T-helper 1 cell treated with Interleukin-12 subunit alpha and Interleukin-12 subunit beta and Interleukin-4 antibody, amounts not matched to agents 30 ng/mL and 1 ng/mL, for 36 hours (primary cell): ENCODE measurements around the gene PADI4. TPM values are rescaled to one million over a fixed set of nuclear protein-coding genes. Genes with fewer than 3 reads are reported as not detected.
"Not testable (repeated sequence)": the region's sequence is repeated elsewhere in the genome, so short reads cannot be mapped to it uniquely, and the experiment has no call there.

Source experiments
- intact Hi-C: fragments of 100-400 bp; cut with micrococcal nuclease; formaldehyde crosslinking; loops from one replicate; pipeline ENCODE4 v1.15.1; 2024
- total RNA-seq: library from RNA; stranded (reverse); gene quantifications from 2 replicates; pipeline ENCODE4 v1.2.3, GENCODE V29; 2022

The PADI4 gene
- total RNA-seq, 1 donor from 2014 or later = 0.17 TPM

DNA sequence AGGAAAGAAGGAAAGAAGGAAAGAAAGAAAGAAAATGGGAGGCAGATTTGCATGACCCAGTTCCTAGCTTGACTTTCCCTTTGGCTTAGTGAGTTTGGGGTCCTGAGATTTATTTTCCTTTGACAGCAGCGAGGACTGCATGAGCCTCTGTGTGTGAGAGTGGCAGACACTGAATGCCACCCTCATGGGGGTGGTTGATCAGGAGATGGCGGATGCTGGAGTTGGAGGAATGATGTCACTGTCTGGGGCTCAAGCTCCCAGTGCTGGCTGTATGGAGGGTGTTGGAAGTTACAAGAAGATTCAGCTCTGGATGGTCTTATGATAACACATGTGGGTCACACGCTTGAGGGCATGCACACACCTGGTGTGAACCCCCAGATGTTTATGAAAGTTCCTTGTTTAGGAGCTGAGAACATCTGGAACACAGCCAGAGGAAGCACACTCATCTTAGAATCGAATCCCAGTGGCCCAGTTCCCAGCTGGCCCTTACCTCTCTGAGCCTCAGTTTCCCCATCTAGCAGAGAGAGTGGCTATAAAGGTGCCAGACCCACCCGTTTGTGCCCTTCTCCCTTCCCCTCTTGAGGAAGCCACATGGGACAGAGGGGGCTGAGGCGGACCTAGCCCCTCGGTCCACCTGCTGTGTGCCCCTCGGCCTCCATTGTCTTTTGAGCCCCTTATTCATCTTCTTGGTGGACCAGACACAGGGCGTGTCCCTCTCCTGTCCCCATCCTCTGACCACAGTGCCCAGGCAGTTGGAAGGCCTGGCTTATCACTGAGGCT is 5.7 kb downstream of the PADI4 start:
- intact Hi-C loops = no loop called here

DNA sequence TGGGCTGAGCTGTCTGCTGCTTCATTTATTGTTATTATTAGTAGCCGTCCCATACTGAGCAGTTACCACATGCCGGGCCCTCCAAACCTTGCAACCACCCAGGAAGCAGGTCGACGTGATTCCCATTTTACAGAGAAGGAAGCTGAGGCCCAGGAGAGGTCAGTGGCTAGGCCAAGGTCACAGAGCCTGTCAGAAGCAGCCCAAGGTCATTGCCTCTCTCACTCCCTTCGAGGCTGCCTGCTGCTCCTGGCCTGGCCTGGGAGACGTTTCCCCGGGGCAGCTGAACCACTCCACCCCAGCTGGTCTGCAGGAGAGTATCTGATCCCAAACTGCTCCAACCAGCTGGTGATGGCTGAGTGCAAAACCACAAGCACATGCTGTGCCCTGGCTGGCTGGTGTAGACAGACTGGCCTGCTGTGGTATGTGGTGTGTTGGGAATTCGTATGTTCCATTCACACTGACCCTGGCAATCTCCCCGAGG is 6.5 kb downstream of the PADI4 start:
- intact Hi-C loops = no loop called here

DNA sequence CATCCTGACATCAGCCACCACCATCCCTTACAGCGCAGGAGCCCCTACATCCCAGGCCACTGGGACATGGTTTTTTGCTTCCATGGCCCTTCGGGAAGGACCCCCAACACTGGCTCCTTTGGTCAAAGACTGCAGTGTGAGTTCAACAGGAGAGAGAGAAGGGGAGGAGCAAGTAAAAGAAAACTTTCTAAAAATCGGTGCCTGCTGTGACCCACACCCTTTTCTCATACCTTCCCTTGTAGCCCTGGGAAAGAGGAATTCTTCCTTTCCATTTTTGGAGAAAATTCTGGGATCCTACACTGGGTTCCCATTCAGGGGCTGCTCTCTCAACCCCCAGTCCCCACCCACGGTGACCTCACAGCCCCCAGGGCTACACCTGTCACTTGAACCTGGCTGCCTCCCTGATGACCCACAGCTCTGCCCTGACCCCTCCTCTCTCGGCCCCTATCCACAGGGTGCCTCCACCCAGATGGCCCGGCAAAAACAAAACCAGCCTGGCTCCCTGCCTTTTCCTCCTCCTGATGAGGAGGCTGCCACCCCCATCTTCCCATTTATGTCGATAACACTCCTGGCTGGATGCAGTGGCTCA is 7.6 kb downstream of the PADI4 start:
- intact Hi-C loops = no loop called here

DNA sequence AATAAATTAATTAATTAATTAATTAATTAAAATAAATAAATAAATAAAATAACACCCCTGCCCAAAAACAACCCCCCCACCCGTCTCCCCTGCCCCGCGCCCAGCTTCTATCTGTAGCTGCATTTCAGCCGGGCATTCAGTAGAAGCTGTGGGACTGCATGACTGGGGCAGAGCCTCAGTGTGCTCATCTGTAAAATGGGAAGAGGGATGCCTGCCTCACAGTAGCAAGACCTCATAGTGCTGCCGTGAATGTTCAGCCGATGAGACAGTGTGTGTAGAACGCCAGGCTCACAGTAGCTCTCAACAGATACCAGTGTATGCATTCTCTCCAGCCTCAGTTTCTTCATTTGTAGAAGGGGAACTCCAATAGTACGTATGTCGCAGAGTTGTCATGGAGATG is 8.7 kb downstream of the PADI4 start:
- intact Hi-C loops = no loop called here

DNA sequence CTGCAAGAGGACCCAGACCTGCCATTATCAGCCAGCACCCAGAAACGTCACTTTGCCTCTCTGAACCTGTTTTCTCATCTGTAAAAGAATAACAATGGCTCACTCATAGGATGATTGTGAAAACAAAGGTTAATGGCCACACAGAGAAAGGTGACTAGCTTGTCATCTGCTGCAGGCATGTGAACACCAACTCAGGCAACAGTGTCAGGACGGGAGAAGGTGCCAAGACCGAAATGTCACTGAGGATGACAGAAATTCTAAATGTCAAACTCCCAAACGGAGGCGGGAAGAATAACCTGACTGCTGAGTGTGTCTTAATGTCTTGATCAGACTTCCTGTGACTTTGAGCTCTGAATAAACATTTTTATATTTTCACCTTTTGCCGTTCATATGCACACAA is 10.3 kb downstream of the PADI4 start:
- intact Hi-C loops = no loop called here

DNA sequence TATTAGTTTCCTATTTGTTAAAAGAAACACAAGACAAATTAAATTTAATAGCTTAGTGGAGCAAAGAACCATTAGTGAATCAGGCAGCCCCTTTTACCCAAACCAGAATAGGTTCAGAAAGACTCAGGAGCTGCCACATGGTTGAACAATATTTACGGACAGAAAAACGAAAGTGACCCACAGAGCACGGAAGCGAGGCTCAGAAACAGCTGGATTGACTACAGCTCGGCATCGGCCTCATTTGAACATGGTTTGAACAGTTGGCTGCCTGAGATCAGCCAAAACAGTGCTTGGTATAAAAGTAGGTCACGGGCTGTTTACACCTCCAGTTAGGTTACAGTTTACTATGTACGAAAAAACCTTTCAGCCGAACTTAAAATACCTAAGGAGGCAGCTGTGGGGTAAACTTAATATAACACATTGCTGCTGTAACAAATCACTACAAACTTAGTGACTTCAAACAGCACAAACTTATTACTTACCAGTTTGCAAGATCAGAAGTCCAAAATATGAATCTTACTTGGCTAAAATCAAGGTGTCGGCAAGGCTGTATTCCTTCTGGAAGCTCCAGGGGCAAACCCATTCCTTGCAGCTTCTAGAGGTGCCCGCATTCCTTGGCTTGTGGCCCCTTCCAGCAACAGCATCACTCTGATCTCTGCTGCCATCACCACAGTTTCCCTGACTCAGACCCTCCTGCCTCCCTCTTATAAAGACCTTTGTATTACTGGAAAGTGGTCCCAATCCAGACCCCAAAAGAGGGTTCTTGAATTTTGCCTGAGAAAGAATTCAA is 11.8 kb downstream of the PADI4 start:
- intact Hi-C loops = no loop called here

DNA sequence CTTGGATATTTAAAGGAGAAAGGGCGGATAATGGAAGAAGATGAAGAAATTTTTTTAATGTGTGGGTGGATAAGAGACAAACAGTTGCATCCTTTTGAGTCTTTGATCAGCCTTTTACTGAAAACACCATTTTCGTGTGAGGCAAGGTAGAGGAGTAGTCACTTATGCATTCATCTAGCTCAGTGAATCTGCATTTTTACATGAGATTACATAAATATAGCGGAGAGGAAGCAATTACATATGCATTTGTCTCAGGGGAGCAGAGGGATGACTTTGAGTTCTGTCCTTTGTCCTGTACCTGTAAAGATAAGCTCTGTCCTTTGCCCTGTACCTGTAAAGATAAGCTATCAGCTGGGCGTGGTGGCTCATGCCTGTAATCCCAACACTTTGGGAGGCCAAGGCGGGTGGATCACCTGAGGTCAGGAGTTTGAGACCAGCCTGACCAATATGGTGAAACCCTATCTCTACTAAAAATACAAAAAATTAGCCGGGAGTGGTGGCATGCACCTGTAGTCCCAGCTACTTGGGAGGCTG is 13.9 kb downstream of the PADI4 start:
- intact Hi-C loops = not testable (repeated sequence)

DNA sequence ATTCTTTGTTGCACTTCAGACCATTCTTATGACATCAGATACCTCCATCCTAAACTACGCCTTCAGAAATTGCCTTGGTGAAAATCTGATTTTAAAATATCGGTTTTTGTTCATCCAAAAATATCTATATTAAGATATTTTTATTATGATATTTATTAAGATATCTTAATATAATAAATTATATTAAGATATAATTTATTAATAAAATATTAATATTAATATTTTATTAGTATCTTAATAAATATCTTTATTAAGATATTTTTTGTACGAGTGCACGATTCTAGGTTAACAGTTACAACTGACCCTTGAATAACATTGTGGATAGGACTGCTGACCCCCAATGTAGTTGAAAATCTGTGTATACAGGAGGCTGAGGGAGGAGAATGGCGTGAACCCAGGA is 20.9 kb downstream of the PADI4 start:
- intact Hi-C loops = no loop called here

DNA sequence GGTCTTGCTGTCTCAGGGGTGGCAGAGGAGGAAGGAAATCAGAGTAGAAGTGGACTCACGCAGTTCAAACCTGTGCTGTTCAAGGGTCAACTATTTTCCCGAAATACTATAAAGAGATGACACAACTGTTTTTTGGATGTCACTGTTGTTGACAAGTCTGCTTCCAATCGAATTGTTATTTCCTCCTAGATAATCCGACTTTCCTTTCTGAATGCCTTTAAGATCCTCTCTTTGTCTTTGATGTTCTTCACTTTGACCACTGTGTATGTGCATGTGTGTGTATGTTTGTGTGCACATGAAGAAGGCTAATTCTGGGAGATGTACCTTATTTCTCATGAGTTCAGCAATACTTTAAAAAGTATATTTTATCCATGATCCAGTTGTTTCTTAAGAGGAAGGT is 21.6 kb downstream of the PADI4 start:
- intact Hi-C loops = no loop called here

DNA sequence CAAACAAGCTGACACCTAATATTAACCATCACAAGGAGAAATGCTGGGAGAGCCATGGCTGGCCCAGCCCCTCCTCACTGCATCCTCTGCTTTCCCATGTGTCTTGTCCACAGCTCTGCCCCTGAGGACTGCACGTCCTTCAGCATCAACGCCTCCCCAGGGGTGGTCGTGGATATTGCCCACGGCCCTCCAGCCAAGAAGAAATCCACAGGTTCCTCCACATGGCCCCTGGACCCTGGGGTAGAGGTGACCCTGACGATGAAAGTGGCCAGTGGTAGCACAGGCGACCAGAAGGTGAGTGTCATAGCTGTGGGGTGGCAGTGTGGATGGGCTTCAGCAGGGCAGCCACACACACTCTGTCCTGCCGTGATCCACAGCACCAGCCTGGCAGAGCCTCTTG is 22.9 kb downstream of the PADI4 start:
- intact Hi-C loops = no loop called here

DNA sequence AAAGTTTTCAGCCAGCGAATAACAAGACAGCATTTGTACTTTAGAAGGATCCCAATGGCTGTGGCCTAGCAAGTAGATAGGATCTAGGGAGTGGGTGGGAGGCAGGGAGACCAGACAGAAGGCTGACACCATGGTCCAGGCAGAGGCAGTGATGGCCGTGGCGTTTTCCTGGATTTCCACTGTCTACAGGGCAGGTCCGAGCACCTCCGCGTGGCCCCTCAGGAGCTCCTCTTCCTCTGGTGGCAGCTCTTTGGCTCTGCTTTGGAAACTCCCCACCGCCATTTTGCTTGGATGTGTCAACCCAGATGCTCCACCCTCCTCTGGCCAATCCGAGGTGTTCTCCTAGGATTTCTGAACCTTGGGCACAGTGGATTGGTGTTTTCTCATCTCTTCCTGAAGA is 25.1 kb downstream of the PADI4 start:
- intact Hi-C loops = no loop called here

DNA sequence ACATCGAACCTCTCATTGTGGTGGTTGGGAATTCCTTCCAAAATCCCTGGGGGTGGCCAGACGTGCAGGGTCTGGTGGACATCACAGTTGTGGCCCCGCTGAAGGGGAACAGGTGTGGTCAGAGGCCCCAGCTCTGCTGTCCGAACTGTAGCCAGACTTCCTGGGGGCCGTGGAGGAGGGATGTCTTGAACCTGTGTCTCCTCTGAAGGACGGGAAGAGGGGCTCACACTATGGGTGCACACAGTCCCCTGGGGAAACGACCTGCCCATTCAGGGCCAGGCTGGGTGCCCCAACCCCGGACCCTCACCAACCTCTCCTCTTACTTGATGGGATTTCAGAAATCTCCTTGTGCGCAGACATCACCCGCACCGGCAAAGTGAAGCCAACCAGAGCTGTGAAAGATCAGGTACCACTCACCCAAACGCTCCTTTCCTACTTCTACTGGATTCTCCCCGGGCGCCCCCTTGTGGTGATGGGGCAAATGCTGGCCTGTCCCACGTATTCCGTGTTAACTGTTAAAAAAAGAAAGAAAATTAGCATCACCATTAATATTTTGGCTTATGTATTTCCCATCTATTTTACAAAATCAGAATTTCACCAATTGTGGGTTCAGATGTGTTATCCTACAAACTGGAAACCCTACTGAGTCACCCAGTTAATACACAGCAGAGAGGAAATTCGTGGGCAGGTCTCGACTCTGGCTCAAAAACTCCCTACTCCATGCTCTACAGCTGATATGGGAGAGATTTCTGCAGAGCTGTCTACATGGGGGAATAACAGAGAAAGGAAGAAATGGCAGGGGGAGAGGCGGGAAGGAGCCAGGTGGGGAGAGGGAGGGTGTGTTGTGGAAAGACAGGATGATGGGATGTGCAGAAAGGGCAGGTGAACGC is 28.1 kb downstream of the PADI4 start:
- intact Hi-C loops = loop anchor here (1.0 kb wide), 1 partner anchor 211 kb away; no protein-coding TSS in a partner anchor

DNA sequence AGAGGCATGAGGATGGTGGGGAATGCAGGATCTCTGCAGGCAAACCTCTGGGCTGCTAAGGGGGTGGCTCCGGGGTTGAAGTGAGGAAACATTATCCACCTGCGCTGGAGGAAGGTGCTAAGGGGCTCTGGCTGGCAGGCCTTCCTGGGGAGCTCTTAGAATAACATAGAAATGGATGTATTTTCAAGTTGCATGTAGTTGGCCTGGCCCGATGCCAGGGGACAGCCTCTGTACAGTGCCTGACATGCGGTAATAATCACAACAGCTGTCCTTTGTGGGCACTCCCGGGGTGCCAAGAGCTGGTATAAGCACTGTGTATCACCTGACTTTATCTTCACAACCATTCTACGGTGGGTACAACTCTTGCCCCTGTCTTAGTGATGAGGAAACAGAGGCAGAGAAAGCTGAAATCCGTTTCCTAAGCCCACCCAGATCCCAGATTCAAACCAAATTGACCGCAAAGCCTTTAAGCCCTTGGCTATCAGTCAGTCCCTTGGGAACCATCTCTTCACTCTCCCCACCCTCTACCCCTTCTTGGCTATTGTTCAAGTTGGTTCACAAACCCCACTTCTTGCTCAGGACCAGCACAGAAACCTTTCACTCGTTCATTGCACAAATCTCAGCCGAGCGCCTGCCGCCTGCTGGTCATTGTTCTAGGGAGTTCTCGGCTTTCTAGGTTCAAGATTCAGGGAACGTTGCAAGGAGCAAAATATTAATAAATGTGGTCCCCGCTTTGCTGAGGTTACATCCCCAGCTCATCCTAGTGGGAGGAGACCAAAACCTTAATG is 30.9 kb downstream of the PADI4 start:
- intact Hi-C loops = no loop called here

DNA sequence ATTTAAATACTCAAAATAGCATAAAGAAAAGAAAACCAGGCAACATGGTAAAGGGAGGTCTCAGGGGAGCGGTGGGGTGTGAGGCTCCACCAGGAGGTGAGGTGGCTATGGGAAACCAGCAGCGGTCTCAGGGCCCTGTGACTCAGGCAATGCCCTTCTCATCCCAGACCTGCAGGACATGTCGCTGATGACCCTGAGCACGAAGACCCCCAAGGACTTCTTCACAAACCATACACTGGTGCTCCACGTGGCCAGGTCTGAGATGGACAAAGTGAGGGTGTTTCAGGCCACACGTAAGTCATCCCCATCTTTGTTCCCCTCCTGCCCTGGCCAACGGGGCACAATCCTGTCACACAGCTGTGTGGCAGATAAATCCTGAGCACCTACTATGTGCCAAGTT is 31.5 kb downstream of the PADI4 start:
- intact Hi-C loops = no loop called here

DNA sequence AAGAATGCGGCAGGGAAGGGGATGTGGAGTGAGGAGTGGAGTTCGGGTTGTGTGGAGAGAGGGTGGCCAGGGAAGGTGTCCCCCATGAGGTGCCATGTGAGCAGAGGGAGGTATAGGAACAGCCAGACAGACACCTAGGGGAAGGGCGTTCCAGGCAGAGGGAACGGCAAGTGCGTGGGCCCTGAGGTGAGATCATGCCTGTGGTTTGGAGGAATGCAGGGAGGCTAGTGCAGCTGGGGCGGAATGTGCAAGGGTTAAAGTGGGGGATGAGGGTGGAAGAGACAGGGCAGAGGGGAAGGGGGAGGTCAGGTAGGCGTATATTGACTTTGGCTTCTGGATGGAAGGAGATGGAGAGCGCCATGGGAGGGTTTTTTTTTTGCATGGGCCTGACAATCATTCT is 32.4 kb downstream of the PADI4 start:
- intact Hi-C loops = no loop called here

DNA sequence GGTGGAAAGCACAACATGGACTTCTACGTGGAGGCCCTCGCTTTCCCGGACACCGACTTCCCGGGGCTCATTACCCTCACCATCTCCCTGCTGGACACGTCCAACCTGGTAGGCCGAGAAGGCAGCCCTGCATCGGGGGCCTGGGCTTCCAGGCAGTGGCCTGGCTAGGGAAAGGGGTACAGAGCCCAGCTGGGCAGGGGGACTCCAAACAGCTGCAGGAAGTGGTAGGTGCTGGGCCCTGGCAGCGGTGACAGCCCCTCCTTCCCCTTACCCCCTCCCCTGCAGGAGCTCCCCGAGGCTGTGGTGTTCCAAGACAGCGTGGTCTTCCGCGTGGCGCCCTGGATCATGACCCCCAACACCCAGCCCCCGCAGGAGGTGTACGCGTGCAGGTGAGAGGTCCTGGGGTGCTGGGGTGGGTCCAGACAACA is 34.0 kb downstream of the PADI4 start:
- intact Hi-C loops = no loop called here

DNA sequence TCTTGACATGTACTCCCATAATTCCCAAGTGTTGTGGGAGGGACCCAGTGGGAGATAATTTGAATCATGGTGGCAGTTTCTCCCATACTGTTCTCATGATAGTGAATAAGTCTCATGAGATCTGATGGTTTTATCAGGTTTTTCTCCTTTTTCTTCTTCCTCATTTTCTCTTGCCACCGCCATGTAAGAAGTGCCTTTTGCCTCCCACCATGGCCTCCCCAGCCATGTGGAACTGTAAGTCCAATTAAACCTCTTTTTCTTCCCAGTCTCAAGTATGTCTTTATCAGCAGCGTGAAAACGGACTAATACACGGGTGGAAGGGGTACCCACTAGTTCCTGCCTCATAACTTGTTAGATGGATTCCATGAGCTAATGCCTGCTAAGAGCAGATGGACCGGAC is 37.5 kb downstream of the PADI4 start:
- intact Hi-C loops = not testable (repeated sequence)

DNA sequence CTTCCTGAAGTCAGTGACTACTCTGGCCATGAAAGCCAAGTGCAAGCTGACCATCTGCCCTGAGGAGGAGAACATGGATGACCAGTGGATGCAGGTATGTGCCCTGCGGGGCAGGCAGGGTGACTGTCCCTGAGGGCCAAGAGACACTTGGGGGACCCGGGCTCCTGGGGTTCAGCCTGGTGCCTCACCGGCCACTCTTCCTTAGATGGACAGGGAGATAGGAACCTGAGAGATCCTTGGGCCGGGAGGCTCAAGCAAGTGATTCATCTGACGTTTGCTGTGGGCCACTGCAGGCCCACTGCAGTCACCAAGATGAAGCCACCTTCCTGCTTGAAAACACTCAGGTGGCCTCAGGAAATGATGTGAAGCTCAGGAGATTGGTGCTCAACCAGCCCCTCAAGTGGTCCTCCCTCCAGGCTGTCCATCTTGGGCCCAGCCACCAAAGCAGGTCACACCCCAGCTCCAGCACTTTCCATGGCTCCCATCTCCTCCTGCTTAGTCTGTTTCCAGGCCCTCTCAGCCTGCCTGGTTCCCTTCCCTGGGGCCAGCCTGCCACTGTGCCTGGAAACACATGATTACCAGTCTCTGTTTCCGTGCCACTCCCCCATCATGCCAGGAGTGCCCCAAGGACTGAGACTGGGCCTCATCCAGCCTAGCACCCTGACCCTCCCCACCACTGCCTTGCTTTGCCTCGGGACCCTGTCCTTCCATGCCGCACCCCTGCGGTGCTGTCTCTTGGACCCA is 38.2 kb downstream of the PADI4 start:
- intact Hi-C loops = no loop called here
